HEK293T (cell line): Measurements from ENCODE around the gene ERFL.

Source experiments
- BHLHE40 ChIP-seq: fragments of 450-650 bp; IDR thresholded peaks from 2 replicates; pipeline ENCODE4 v1.6.1; 2016; ENCODE audit warnings: mild to moderate bottlenecking, moderate library complexity, borderline replicate concordance
- ELF4 ChIP-seq: fragments of 450-650 bp; IDR thresholded peaks from 2 replicates; pipeline ENCODE4 v1.6.1; 2017; ENCODE audit warnings: antibody characterized with exemption
- FOXA1 ChIP-seq: fragments of 450-650 bp; IDR thresholded peaks from 2 replicates; pipeline ENCODE4 v1.6.1; 2016; ENCODE audit warnings: mild to moderate bottlenecking
- FOXK2 ChIP-seq: fragments of 450-650 bp; IDR thresholded peaks from 2 replicates; pipeline ENCODE4 v1.6.1; 2016; ENCODE audit warnings: mild to moderate bottlenecking
- FOXM1 ChIP-seq: fragments of 450-650 bp; IDR thresholded peaks from 2 replicates; pipeline ENCODE4 v1.6.1; 2017; ENCODE audit warnings: mild to moderate bottlenecking, borderline replicate concordance
- HDGF ChIP-seq: fragments of 450-650 bp; IDR thresholded peaks from 2 replicates; pipeline ENCODE4 v1.6.1; 2017; ENCODE audit warnings: antibody characterized with exemption, borderline replicate concordance
- SP1 ChIP-seq: fragments of 450-650 bp; IDR thresholded peaks from 2 replicates; pipeline ENCODE4 v1.6.1; 2017
- ZNF384 ChIP-seq: fragments of 450-650 bp; IDR thresholded peaks from 2 replicates; pipeline ENCODE4 v1.6.1; 2016
- TF ChIP-seq, protein P1 (sequence below): fragments of 450-650 bp; IDR thresholded peaks from 2 replicates; pipeline ENCODE4 v1.6.1; 2016

DNA sequence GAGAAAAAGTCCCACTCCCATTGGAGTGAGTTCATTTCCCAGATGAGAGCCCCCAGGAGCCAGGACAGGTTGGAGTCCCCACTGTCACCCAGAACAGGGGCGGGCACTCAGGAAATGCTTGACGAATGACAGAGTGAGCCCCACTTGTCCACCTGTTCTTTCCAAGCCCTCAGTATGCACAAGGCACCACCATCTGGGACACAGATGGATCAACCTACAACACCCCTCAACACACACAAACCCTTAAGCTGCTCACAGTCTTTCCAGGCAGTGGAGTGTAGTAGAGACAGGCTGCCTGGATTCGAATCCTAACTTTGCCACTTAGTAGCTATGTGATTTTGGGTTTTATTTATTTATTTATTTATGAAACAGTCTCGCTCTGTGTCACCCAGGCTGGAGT, 37.3 kb downstream of the ERFL start:
- no peak for TF ChIP-seq FOXA1
- TF ChIP-seq SP1, result no peak
- TF ChIP-seq FOXM1, result no peak
- no peak for TF ChIP-seq ZNF384
- TF ChIP-seq, protein P1, sequence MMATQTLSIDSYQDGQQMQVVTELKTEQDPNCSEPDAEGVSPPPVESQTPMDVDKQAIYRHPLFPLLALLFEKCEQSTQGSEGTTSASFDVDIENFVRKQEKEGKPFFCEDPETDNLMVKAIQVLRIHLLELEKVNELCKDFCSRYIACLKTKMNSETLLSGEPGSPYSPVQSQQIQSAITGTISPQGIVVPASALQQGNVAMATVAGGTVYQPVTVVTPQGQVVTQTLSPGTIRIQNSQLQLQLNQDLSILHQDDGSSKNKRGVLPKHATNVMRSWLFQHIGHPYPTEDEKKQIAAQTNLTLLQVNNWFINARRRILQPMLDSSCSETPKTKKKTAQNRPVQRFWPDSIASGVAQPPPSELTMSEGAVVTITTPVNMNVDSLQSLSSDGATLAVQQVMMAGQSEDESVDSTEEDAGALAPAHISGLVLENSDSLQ, result no peak
- no peak for TF ChIP-seq BHLHE40
- no peak for TF ChIP-seq HDGF
- no peak for TF ChIP-seq ELF4
- no peak for TF ChIP-seq FOXK2
